Osteoblast (primary cell): ENCODE measurements around the gene SDHA. TPM values are rescaled to one million over a fixed set of nuclear protein-coding genes. Genes with fewer than 3 reads are reported as not detected.
"Not testable (repeated sequence)": the region's sequence is repeated elsewhere in the genome, so short reads cannot be mapped to it uniquely, and the experiment has no call there.

Source experiments
- DNase-seq: peaks from one replicate; pipeline ENCODE4 v3.0.0; 2011; ENCODE audit warnings: low spot score, mixed read lengths; ENCODE audit not compliant: insufficient read length; ENCODE audit errors: missing footprints
- H2AFZ ChIP-seq: 2 replicates; pipeline ENCODE4 v1.6.0; 2011; ENCODE audit warnings: mild to moderate bottlenecking, low read length
- H3K27ac ChIP-seq: 2 replicates; pipeline ENCODE4 v1.5.1; 2011; ENCODE audit warnings: mild to moderate bottlenecking, low read depth, low read length, moderate library complexity
- H3K27me3 ChIP-seq: 2 replicates; pipeline ENCODE4 v1.6.0; 2012; ENCODE audit warnings: mild to moderate bottlenecking, control low read depth, inconsistent platforms, low read length, moderate library complexity; ENCODE audit not compliant: insufficient read depth
- H3K36me3 ChIP-seq: 2 replicates; pipeline ENCODE4 v1.5.1; 2011; ENCODE audit warnings: mild to moderate bottlenecking, low read length, control low read depth, moderate library complexity; ENCODE audit not compliant: insufficient read depth
- H3K4me1 ChIP-seq: 2 replicates; pipeline ENCODE4 v1.5.1; 2011; ENCODE audit warnings: mild to moderate bottlenecking, low read length, control low read depth, moderate library complexity; ENCODE audit not compliant: insufficient read depth
- H3K4me2 ChIP-seq: 2 replicates; pipeline ENCODE4 v1.6.0; 2011; ENCODE audit warnings: mild to moderate bottlenecking, low read length; ENCODE audit not compliant: insufficient read depth
- H3K4me3 ChIP-seq: fragments of 200-600 bp; sonication (generic); 3 replicates; pipeline ENCODE4 v1.5.1; 2012; ENCODE audit warnings: mild to moderate bottlenecking, low read length, inconsistent platforms; ENCODE audit not compliant: insufficient read depth
- H3K79me2 ChIP-seq: 2 replicates; pipeline ENCODE4 v1.6.0; 2012; ENCODE audit warnings: mild to moderate bottlenecking, low read length, control low read depth, inconsistent platforms; ENCODE audit not compliant: insufficient read depth
- H3K9me3 ChIP-seq: 2 replicates; pipeline ENCODE4 v1.5.1; 2011; ENCODE audit warnings: low read depth, low read length, control low read depth
- H4K20me1 ChIP-seq: 2 replicates; pipeline ENCODE4 v1.6.0; 2012; ENCODE audit warnings: mild to moderate bottlenecking, low read length, control low read depth; ENCODE audit not compliant: insufficient read depth
- CTCF ChIP-seq: IDR thresholded peaks from 2 replicates; pipeline ENCODE4 v1.5.1; 2011; ENCODE audit warnings: mild to moderate bottlenecking, low read depth, low read length, moderate library complexity; ENCODE audit errors: extremely low read depth
- total RNA-seq: library from RNA; depleted of rRNA; stranded (reverse); fragments of >200 nt; gene quantifications from 2 replicates; pipeline ENCODE4 v1.2.3, GENCODE V29; 2012

The SDHA gene
- total RNA-seq, 1 donor, result 83.6 TPM

GRCh38 chr5:231661-232060 lies 13.5 kb downstream of the SDHA start:
- Histone ChIP-seq H3K79me2 (no peaks in the 10 kb centered on the region), H4K20me1 (peaks cover 4% of the 10 kb centered on the region), H3K9me3 (no peaks in the 10 kb centered on the region), H3K4me3 (no peak overlapping the region), H3K27ac (no peak overlapping the region), H2AFZ (no peak overlapping the region), H3K36me3 (peaks cover 71% of the 10 kb centered on the region), H3K27me3 (no peaks in the 10 kb centered on the region), H3K4me2 (no peak overlapping the region), H3K4me1 (no peaks in the 10 kb centered on the region)
- DNase-seq, result no peak
- no peak for TF ChIP-seq CTCF

- not testable (repeated sequence) for H3K27me3 ChIP-seq, H3K4me1 ChIP-seq, H3K4me3 ChIP-seq, H3K79me2 ChIP-seq, H3K4me2 ChIP-seq, H3K9me3 ChIP-seq, H4K20me1 ChIP-seq, DNase-seq, H3K27ac ChIP-seq, H2AFZ ChIP-seq
- peaks cover 58% of the 10 kb centered on the region for H3K36me3 ChIP-seq
These were observed 15.3 kb downstream of the SDHA start for GRCh38 chr5:233426-233825.

DNA sequence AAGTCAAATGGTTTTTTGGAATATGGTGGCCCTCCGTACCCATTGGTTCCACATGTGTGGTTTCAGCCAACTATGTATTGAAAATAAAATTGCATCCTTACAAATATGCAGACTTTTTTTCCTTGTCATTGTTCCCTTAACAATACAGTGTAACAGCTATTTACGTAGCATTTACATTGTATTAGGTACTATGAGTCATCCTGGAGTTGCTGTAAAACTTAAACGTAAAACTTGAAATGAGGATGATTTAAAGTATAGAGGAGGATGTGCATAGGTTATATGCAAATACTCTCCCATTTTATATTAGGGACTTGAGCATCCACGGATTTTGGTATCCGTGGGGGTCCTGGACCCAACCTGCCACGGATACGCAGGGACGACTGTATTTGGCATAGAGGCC lies 16.3 kb downstream of the SDHA start:
- Histone ChIP-seq H3K4me1 (no peaks in the 10 kb centered on the region), H3K9me3 (no peaks in the 10 kb centered on the region), H2AFZ (no peak overlapping the region), H3K4me3 (no peak overlapping the region), H3K27ac (no peak overlapping the region), H3K27me3 (no peaks in the 10 kb centered on the region), H3K36me3 (peaks cover 54% of the 10 kb centered on the region), H4K20me1 (peaks cover under 1% of the 10 kb centered on the region), H3K4me2 (no peak overlapping the region), H3K79me2 (no peaks in the 10 kb centered on the region)
- DNase-seq, result no peak
- TF ChIP-seq CTCF, result no peak

GRCh38 chr5:235527-235926 lies 17.4 kb downstream of the SDHA start:
- H3K27me3 ChIP-seq, H3K4me3 ChIP-seq, H4K20me1 ChIP-seq, H3K79me2 ChIP-seq, H2AFZ ChIP-seq, H3K4me2 ChIP-seq, H3K4me1 ChIP-seq, DNase-seq, H3K27ac ChIP-seq, H3K9me3 ChIP-seq: not testable (repeated sequence)
- H3K36me3 ChIP-seq, result peaks cover 50% of the 10 kb centered on the region

GRCh38 chr5:237931-238330 lies 19.8 kb downstream of the SDHA start:
- H3K4me2 ChIP-seq, H3K79me2 ChIP-seq, H3K27ac ChIP-seq, H3K27me3 ChIP-seq, H2AFZ ChIP-seq, H3K4me3 ChIP-seq, DNase-seq, H3K4me1 ChIP-seq, H3K9me3 ChIP-seq, H4K20me1 ChIP-seq: not testable (repeated sequence)
- H3K36me3 ChIP-seq, result peaks cover 56% of the 10 kb centered on the region

GRCh38 chr5:240550-240949 lies 22.4 kb downstream of the SDHA start:
- H3K36me3 ChIP-seq, result peaks cover 35% of the 10 kb centered on the region
- not testable (repeated sequence) for DNase-seq, H3K79me2 ChIP-seq

DNA sequence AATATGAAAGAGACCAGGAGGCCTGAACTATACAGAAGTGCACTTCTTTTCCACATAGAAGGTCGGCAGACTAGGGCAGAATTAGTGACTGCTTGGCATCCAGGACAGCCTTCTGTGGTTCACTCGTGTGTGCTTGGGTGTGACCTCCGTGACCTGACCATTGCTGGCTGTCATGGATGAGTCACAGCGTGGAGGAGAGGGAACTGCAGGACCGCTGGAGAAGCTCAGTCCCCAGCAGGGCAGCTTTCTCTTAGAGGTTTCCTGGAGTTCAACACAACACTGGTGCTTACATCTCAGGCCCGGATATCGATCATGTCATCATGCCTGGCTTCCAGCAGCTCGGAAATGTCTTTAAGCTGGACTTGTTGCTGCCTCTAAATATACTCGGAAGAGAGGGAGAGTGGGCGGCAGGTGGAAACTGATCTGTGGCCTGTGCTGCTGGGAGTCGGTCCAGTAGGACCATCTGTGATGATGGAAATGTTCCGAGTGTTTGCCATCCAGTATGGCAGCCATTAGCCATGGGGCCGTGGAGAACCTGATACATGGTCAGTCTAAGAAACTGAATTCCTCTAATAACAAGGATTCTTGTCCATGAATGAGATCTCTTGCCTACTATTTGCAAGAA lies 23.0 kb downstream of the SDHA start:
- not testable (repeated sequence) for DNase-seq, H3K27ac ChIP-seq, H3K27me3 ChIP-seq, H3K79me2 ChIP-seq, H3K4me3 ChIP-seq, H3K4me1 ChIP-seq, H4K20me1 ChIP-seq, H2AFZ ChIP-seq, H3K4me2 ChIP-seq, H3K9me3 ChIP-seq
- H3K36me3 ChIP-seq, result peaks cover 34% of the 10 kb centered on the region

More at GRCh38 chr5:240550-240949, 22.4 kb downstream of the SDHA start:
- H3K27me3 ChIP-seq, H3K4me3 ChIP-seq, H4K20me1 ChIP-seq, H3K4me2 ChIP-seq, H2AFZ ChIP-seq, H3K9me3 ChIP-seq, H3K27ac ChIP-seq, H3K4me1 ChIP-seq: not testable (repeated sequence)
